Stomach (tissue), 9 donors: ENCODE measurements around the gene PAN3. TPM values are rescaled to one million over a fixed set of nuclear protein-coding genes. Genes with fewer than 3 reads are reported as not detected.

ENCODE experiments used
- DNase-seq, 2 donors: peaks; one replicate each; pipeline versions ENCODE4 v3.0.0 to v3.0.0-alpha.2; 2013 to 2019
- H3K27ac ChIP-seq, 5 donors: fragments of 200-600 bp in 4 of 5; sonication (generic) in 4 of 5; one replicate each; pipeline ENCODE4 v1.5.1; 2013 to 2019; ENCODE audit warnings: mild to moderate bottlenecking in 1 of 5, moderate library complexity in 1 of 5
- H3K27me3 ChIP-seq, 3 donors: fragments of 200-600 bp; sonication (generic); one replicate each; pipeline ENCODE4 v1.5.1; 2017 to 2019; ENCODE audit warnings: mixed run types in 1 of 3
- H3K36me3 ChIP-seq, 4 donors: fragments of 200-600 bp; sonication (generic); 1 replicate in 3 of 4; 2 replicates in 1 of 4; pipeline ENCODE4 v1.5.1; 2016 to 2019
- H3K4me1 ChIP-seq, 4 donors: fragments of 200-600 bp; sonication (generic); one replicate each; pipeline ENCODE4 v1.5.1; 2016 to 2019
- H3K4me3 ChIP-seq, 4 donors: fragments of 200-600 bp; sonication (generic) in 3 of 4; one replicate each; pipeline ENCODE4 v1.5.1; 2016 to 2019; ENCODE audit warnings: mild to moderate bottlenecking in 1 of 4
- H3K9me3 ChIP-seq, 4 donors: fragments of 200-600 bp; sonication (generic); one replicate each; pipeline ENCODE4 v1.5.1; 2016 to 2019
- EP300 ChIP-seq: sonication (generic); formaldehyde crosslinking; IDR thresholded peaks from one replicate; pipeline ENCODE4 v1.6.1; 2017; ENCODE audit warnings: antibody characterized with exemption
- POLR2A ChIP-seq, 4 donors: fragments of 450-650 bp; IDR thresholded peaks; one replicate each; pipeline ENCODE4 v1.6.1; 2016; ENCODE audit warnings: antibody characterized with exemption in 4 of 4, control low read depth in 2 of 4, mild to moderate bottlenecking in 1 of 4, moderate library complexity in 1 of 4
- POLR2AphosphoS5 ChIP-seq, 3 donors: sonication (generic); formaldehyde crosslinking; IDR thresholded peaks; one replicate each; pipeline ENCODE4 v1.6.1; 2016; ENCODE audit warnings: antibody characterized with exemption in 3 of 3
- WGBS, 5 donors: extraction: QIAGEN DNeasy Blood & Tissue Kit in 3 of 5; methylation state at CpG; one replicate each; pipeline versions ENCODE4 v1.1.5 to v1.1.7; 2013 to 2018; 5-methylcytosine and 5-hydroxymethylcytosine counted together
- intact Hi-C: fragments of 100-400 bp; cut with DNase I; formaldehyde crosslinking; loops from one replicate; pipeline ENCODE4 v1.15.1; 2023; ENCODE audit warnings: low total_unique reads
- polyA plus RNA-seq, 3 donors: library from polyadenylated mRNA; stranded (reverse); fragments of 200-250 nt; gene quantifications; one replicate each; pipeline ENCODE4 v1.2.3, GENCODE V29; 2013
- total RNA-seq, 5 donors: library from RNA; depleted of rRNA; stranded (reverse); fragments of >200 nt; gene quantifications; one replicate each; pipeline versions ENCODE4 v1.1.0 to v1.2.3, GENCODE V29; 2014 to 2016
- TF ChIP-seq, protein P1 (sequence below), 7 experiments: fragments of 450-650 bp in 4 of 7; fragments of 200-600 bp in 3 of 7; sonication (generic) in 3 of 7; IDR thresholded peaks; one replicate each; pipeline ENCODE4 v1.5.1; 2016 to 2019; ENCODE audit warnings: antibody characterized with exemption in 7 of 7, control low read depth in 2 of 7, mild to moderate bottlenecking in 1 of 7
- donor health status: healthy with polysubstance abuse.
- donor health status: Bipolar disorder and iron deficiency.
- donor health status: healthy.

The PAN3 gene
- total and polyA plus RNA-seq, 8 donors, result 3.9 to 68.1 (median 26.0) TPM

GRCh38 chr13:28306325-28306724, 168.0 kb downstream of the PAN3 start:
- H3K9me3 ChIP-seq, result no peaks in the 10 kb centered on the region
- intact Hi-C loops, result no loop called here
- H3K36me3 ChIP-seq, result no peaks in the 10 kb centered on the region
- no peak overlapping the region for H3K4me3 ChIP-seq
- H3K4me1 ChIP-seq, result no peaks in the 10 kb centered on the region
- TF ChIP-seq POLR2AphosphoS5 (IDR thresholded peaks at IDR 0.05) (no peak), POLR2A (IDR thresholded peaks at IDR 0.05) (no peak), EP300 (no peak)
- TF ChIP-seq, protein P1, sequence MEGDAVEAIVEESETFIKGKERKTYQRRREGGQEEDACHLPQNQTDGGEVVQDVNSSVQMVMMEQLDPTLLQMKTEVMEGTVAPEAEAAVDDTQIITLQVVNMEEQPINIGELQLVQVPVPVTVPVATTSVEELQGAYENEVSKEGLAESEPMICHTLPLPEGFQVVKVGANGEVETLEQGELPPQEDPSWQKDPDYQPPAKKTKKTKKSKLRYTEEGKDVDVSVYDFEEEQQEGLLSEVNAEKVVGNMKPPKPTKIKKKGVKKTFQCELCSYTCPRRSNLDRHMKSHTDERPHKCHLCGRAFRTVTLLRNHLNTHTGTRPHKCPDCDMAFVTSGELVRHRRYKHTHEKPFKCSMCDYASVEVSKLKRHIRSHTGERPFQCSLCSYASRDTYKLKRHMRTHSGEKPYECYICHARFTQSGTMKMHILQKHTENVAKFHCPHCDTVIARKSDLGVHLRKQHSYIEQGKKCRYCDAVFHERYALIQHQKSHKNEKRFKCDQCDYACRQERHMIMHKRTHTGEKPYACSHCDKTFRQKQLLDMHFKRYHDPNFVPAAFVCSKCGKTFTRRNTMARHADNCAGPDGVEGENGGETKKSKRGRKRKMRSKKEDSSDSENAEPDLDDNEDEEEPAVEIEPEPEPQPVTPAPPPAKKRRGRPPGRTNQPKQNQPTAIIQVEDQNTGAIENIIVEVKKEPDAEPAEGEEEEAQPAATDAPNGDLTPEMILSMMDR (IDR thresholded peaks at IDR 0.05), result no peak
- no peak for DNase-seq
- WGBS, 5 donors, result 78 to 92% (median 87%) methylated on average over 9 to 10 of the region's 10 CpGs
- H3K27ac ChIP-seq, result no peak overlapping the region
- H3K27me3 ChIP-seq, result no peaks in the 10 kb centered on the region

- Histone ChIP-seq H3K4me3 (no peak overlapping the region), H3K27ac (no peak overlapping the region), H3K27me3 (no peaks in the 10 kb centered on the region), H3K9me3 (no peaks in the 10 kb centered on the region), H3K36me3 (no peaks in the 10 kb centered on the region), H3K4me1 (peaks cover 0 to 6% (median 0%) of the 10 kb centered on the region in 4 donors)
- TF ChIP-seq EP300 (no peak), POLR2A (IDR thresholded peaks at IDR 0.05) (no peak), POLR2AphosphoS5 (IDR thresholded peaks at IDR 0.05) (no peak)
- TF ChIP-seq, protein P1 (IDR thresholded peaks at IDR 0.05), result no peak
- WGBS, 5 donors, result 84 to 92% (median 87%) methylated on average over 6 of the region's 6 CpGs
- no peak for DNase-seq
- intact Hi-C loops, result no loop called here
Measured at GRCh38 chr13:28313579-28313978, 175.2 kb downstream of the PAN3 start.

DNA sequence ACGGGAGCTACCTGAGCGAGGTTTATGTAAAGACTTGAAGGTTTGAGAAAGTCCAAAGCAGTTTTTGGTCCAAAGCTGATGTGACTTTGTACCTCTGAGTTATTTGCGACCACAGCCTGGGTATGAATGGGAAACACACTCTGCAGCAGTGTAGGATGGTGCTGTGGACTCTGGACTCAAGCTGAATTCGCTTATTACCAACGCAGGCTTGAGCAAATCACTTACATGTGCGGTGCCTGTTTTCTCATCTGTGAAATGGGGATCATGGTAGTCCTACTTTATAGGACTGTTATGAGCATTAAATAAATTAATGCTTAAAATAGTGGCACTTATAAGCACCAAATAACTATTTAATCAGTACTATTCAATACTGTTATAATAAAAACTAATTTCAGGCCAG, 176.5 kb downstream of the PAN3 start:
- TF ChIP-seq EP300, result no peak
- Histone ChIP-seq H3K36me3 (no peaks in the 10 kb centered on the region), H3K4me3 (no peak overlapping the region), H3K27me3 (no peaks in the 10 kb centered on the region), H3K4me1 (peaks cover 0 to 6% (median 0%) of the 10 kb centered on the region in 4 donors), H3K27ac (no peak overlapping the region), H3K9me3 (no peaks in the 10 kb centered on the region)
- DNase-seq, result no peak
- intact Hi-C loops, result no loop called here
- 80 to 96% (median 92%) methylated on average over 6 of the region's 6 CpGs for WGBS, 5 donors

GRCh38 chr13:28316129-28316528, 177.8 kb downstream of the PAN3 start:
- no peak overlapping the region for H3K27ac ChIP-seq
- no peak for DNase-seq
- no peaks in the 10 kb centered on the region for H3K9me3 ChIP-seq
- TF ChIP-seq, protein P1 (IDR thresholded peaks at IDR 0.05), result no peak
- TF ChIP-seq POLR2AphosphoS5 (IDR thresholded peaks at IDR 0.05) (no peak), EP300 (no peak), POLR2A (IDR thresholded peaks at IDR 0.05) (no peak)
- no peaks in the 10 kb centered on the region for H3K27me3 ChIP-seq
- intact Hi-C loops, result no loop called here
- H3K4me1 ChIP-seq, result peaks cover 0 to 6% (median 2%) of the 10 kb centered on the region in 4 donors
- H3K4me3 ChIP-seq, result no peak overlapping the region
- H3K36me3 ChIP-seq, result no peaks in the 10 kb centered on the region
- WGBS, 5 donors, result 55 to 77% (median 68%) methylated on average over 5 of the region's 5 CpGs

GRCh38 chr13:28316836-28317235, 178.5 kb downstream of the PAN3 start:
- 82 to 90% (median 85%) methylated on average over 3 to 7 of the region's 7 CpGs for WGBS, 5 donors
- intact Hi-C loops, result no loop called here
- H3K4me1 ChIP-seq, result peaks cover 0 to 12% (median 4%) of the 10 kb centered on the region in 4 donors
- H3K4me3 ChIP-seq, result no peak overlapping the region
- peaks cover 0 to 4% (median 0%) of the 10 kb centered on the region in 3 donors for H3K27me3 ChIP-seq
- H3K27ac ChIP-seq, result no peak overlapping the region
- TF ChIP-seq, protein P1 (IDR thresholded peaks at IDR 0.05), result no peak
- TF ChIP-seq POLR2AphosphoS5 (IDR thresholded peaks at IDR 0.05), result no peak
- no peak for TF ChIP-seq POLR2A (IDR thresholded peaks at IDR 0.05)
- no peak for TF ChIP-seq EP300
- no peak for DNase-seq
- H3K36me3 ChIP-seq, result no peaks in the 10 kb centered on the region
- H3K9me3 ChIP-seq, result no peaks in the 10 kb centered on the region
